GM12878 (cell line): ENCODE results near the gene TSPAN31. TPM values are rescaled to one million over a fixed set of nuclear protein-coding genes. Genes with fewer than 3 reads are reported as not detected.
"Not testable (repeated sequence)": the region's sequence is repeated elsewhere in the genome, so short reads cannot be mapped to it uniquely, and the experiment has no call there.

Source experiments
- ATAC-seq: fragments of 200-7000 bp; cut with Tn5 transposase; 3 replicates; pipeline ENCODE4 v1.9.1; 2020; ENCODE audit warnings: mild to moderate bottlenecking, moderate library complexity
- BruUV-seq: library from RNA; stranded (reverse); fragments of 400-500 nt; replicated peaks from 2 replicates; lab custom pipeline; 2021; lab: Mats Ljungman, UMichigan
- CTCF ChIA-PET: fragments of 300-600 bp; sonication (Branson Sonifier 250); formaldehyde crosslinking; extraction: SDS; loops from one replicate; lab custom pipeline; 2021; ENCODE audit warnings: inconsistent platforms; lab: Yijun Ruan, JAX
- POLR2A ChIA-PET: fragments of 350-600 bp; formaldehyde crosslinking; extraction: SDS; loops from one replicate; lab custom pipeline; 2021; ENCODE audit warnings: inconsistent platforms; lab: Charles Lee
- RAD21 ChIA-PET: fragments of 300-600 bp; sonication (Branson Sonifier 250); formaldehyde crosslinking; loops from one replicate; lab custom pipeline; 2023; ENCODE audit warnings: antibody characterized with exemption; ENCODE audit not compliant: unreplicated experiment; lab: Charles Lee
- SMC1A ChIA-PET: fragments of 300-600 bp; sonication (Branson Sonifier 250); formaldehyde crosslinking; loops from one replicate; lab custom pipeline; 2023; ENCODE audit not compliant: unreplicated experiment, uncharacterized antibody; lab: Charles Lee
- DNase-seq: peaks from one replicate; pipeline ENCODE4 v3.0.0-alpha.2; 2011; ENCODE audit warnings: low read depth, low spot score
- FAIRE-seq: peaks from 3 replicates; lab custom pipeline; 2011; peaks lifted over from hg19 to GRCh38; lab: Jason Lieb, UNC
- H2AFZ ChIP-seq: 2 replicates; pipeline ENCODE4 v1.6.0; 2011; ENCODE audit warnings: low read depth, low read length, control low read depth; ENCODE audit not compliant: control insufficient read depth
- H3K27ac ChIP-seq: 2 replicates; pipeline ENCODE4 v1.5.1; 2011; ENCODE audit warnings: control low read depth; ENCODE audit not compliant: control insufficient read depth, insufficient read depth
- H3K27me3 ChIP-seq, 2 experiments: replicated peaks in 1 of 2; 2 replicates each; pipeline versions ENCODE4 v1.6.0 to v1.6.1; 2011; ENCODE audit warnings: low read length in 1 of 2; ENCODE audit not compliant: control insufficient read depth in 2 of 2, insufficient read depth in 2 of 2
- H3K36me3 ChIP-seq, 2 experiments: 2 replicates each; pipeline ENCODE4 v1.5.1; 2011; ENCODE audit warnings: low read length in 1 of 2; ENCODE audit not compliant: control insufficient read depth in 2 of 2, insufficient read depth in 2 of 2
- H3K4me1 ChIP-seq: 2 replicates; pipeline ENCODE4 v1.6.1; 2011; ENCODE audit warnings: mild to moderate bottlenecking, low read length, moderate library complexity, mixed read lengths; ENCODE audit not compliant: control insufficient read depth, insufficient read depth
- H3K4me2 ChIP-seq: 2 replicates; pipeline ENCODE4 v1.6.0; 2011; ENCODE audit warnings: control low read depth; ENCODE audit not compliant: control insufficient read depth, insufficient read depth
- H3K4me3 ChIP-seq: fragments of 200-600 bp; sonication (generic); 2 replicates; pipeline ENCODE4 v1.5.1; 2016
- H3K79me2 ChIP-seq: 2 replicates; pipeline ENCODE4 v1.6.0; 2011; ENCODE audit warnings: low read length; ENCODE audit not compliant: control insufficient read depth, insufficient read depth
- H3K9ac ChIP-seq: 2 replicates; pipeline ENCODE4 v1.8.0; 2011; ENCODE audit warnings: low read length, control low read depth, mixed read lengths; ENCODE audit not compliant: control insufficient read depth, insufficient read depth
- H3K9me3 ChIP-seq: replicated peaks from 3 replicates; pipeline ENCODE4 v1.5.1; 2011; ENCODE audit warnings: mild to moderate bottlenecking, low read length; ENCODE audit not compliant: control insufficient read depth, insufficient read depth
- H4K20me1 ChIP-seq: 2 replicates; pipeline ENCODE4 v1.6.0; 2011; ENCODE audit not compliant: control insufficient read depth, insufficient read depth
- ATF2 ChIP-seq: IDR thresholded peaks from 2 replicates; pipeline ENCODE4 v1.6.1; 2012; ENCODE audit warnings: low read length, inconsistent platforms
- BCL11A ChIP-seq: IDR thresholded peaks from 2 replicates; pipeline ENCODE4 v1.6.1; 2011; ENCODE audit warnings: low read depth, low read length
- EED ChIP-seq: sonication (generic); IDR thresholded peaks from 2 replicates; pipeline ENCODE4 v1.6.1; 2016; ENCODE audit warnings: antibody characterized with exemption, low read depth
- ELK1 ChIP-seq: IDR thresholded peaks from 2 replicates; pipeline ENCODE4 v1.6.1; 2012; ENCODE audit warnings: low read depth, low read length, improper control_type of control experiment
- MTA3 ChIP-seq: IDR thresholded peaks from 2 replicates; pipeline ENCODE4 v1.6.1; 2012; ENCODE audit warnings: low read length, inconsistent platforms, borderline replicate concordance
- MYC ChIP-seq: IDR thresholded peaks from 2 replicates; pipeline ENCODE4 v1.6.1; 2011; ENCODE audit warnings: mild to moderate bottlenecking, low read length, moderate library complexity, inconsistent platforms; ENCODE audit not compliant: insufficient read depth, insufficient replicate concordance, insufficient read length, severe bottlenecking
- PKNOX1 ChIP-seq: fragments of 450-650 bp; IDR thresholded peaks from 2 replicates; pipeline ENCODE4 v1.6.1; 2016; ENCODE audit warnings: mild to moderate bottlenecking
- RELB ChIP-seq: fragments of 450-650 bp; IDR thresholded peaks from 2 replicates; pipeline ENCODE4 v1.6.1; 2017; ENCODE audit warnings: low read depth, mild to moderate bottlenecking, moderate library complexity
- USF2 ChIP-seq: IDR thresholded peaks from 2 replicates; pipeline ENCODE4 v1.6.1; 2011; ENCODE audit warnings: low read depth, low read length, improper control_type of control experiment, borderline replicate concordance
- WGBS: methylation state at CpG from one replicate; pipeline ENCODE4 v1.1.6; 2016; ENCODE audit warnings: low lambda C conversion rate; ENCODE audit not compliant: insufficient replicate concordance, insufficient coverage; ENCODE audit errors: missing lambda C conversion rate; 5-methylcytosine and 5-hydroxymethylcytosine counted together
- in situ Hi-C: fragments of 300-500 bp; cut with MboI; formaldehyde crosslinking; loops from 9 replicates; pipeline ENCODE4 v1.14.3; 2018; ENCODE audit warnings: mixed read lengths
- intact Hi-C: fragments of 100-400 bp; cut with micrococcal nuclease; formaldehyde crosslinking; loops from one replicate; pipeline ENCODE4 v1.14.2; 2022; ENCODE audit not compliant: unreplicated experiment
- polyA plus RNA-seq, 11 experiments: library from polyadenylated mRNA; depleted of rRNA in 4 of 11; unstranded in 6 of 11; stranded (reverse) in 5 of 11; fragments of >200 nt; fragmentation: Nextera tagmentation in 4 of 11; fragmentation: Illumina TruSeq in 1 of 11; extraction: Ambion mirVana in 4 of 11; extraction: Trizol in 1 of 11; gene quantifications; 1 replicate in 1 of 11; 2 replicates in 10 of 11; pipeline versions ENCODE4 v1.2.1 to v1.2.3, GENCODE V29; 2011 to 2016; ENCODE audit warnings: inconsistent platforms in 2 of 11, missing spikeins in 2 of 11, low read depth in 1 of 11
- total RNA-seq, 4 experiments: library from RNA; depleted of rRNA in 3 of 4; stranded (reverse); fragments of >200 nt in 3 of 4; fragmentation: Illumina TruSeq in 1 of 4; extraction: Trizol in 1 of 4; gene quantifications; 2 replicates each; pipeline versions ENCODE4 v1.2.1 to v1.2.3, GENCODE V29; 2013 to 2021

The TSPAN31 gene
- total and polyA plus RNA-seq, 10 of the 15 experiments (the other 5 are each of a cell fraction or from before 2014, with no cell fraction given): 11.8 to 32.2 (median 24.7) TPM

- BruUV-seq, intact Hi-C loops, H3K4me1 ChIP-seq, H3K4me3 ChIP-seq, H3K79me2 ChIP-seq, H3K9me3 ChIP-seq, DNase-seq, ATAC-seq, FAIRE-seq, SMC1A ChIA-PET, RAD21 ChIA-PET, H2AFZ ChIP-seq, H3K9ac ChIP-seq, H3K27me3 ChIP-seq, in situ Hi-C loops, H3K27ac ChIP-seq, H3K4me2 ChIP-seq, H3K36me3 ChIP-seq, H4K20me1 ChIP-seq: not testable (repeated sequence)
- CTCF ChIA-PET: interaction anchor here (0.7 to 3.0 kb wide), 6 partner anchors 10 to 139 kb away, joined by 3 to 10 read pairs (median 4); no protein-coding TSS in a partner anchor
- POLR2A ChIA-PET: interaction anchor here (0.6 to 1.4 kb wide), 2 partner anchors 18 to 51 kb away, joined by 3 to 8 read pairs; no protein-coding TSS in a partner anchor
- 96% methylated on average over 11 of the region's 11 CpGs for WGBS
Measured at GRCh38 chr12:57774634-57775033, 29.8 kb downstream of the TSPAN31 start.

GRCh38 chr12:57775044-57775443 is 30.2 kb downstream of the TSPAN31 start:
- intact Hi-C loops (no loop called here), in situ Hi-C loops (no loop called here)
- DNase-seq (no peak), ATAC-seq (no peak), FAIRE-seq (no peak)
- Histone ChIP-seq H4K20me1 (no peaks in the 10 kb centered on the region), H2AFZ (no peak overlapping the region), H3K9ac (no peak overlapping the region), H3K27ac (no peak overlapping the region), H3K4me1 (peaks cover 3% of the 10 kb centered on the region), H3K27me3 (no peaks in the 10 kb centered on the region), H3K79me2 (no peaks in the 10 kb centered on the region), H3K36me3 (peaks cover 0 to 4% of the 10 kb centered on the region in 2 experiments; a peak in 1 of 4 replicates), H3K4me2 (no peak overlapping the region), H3K9me3 (no peaks in the 10 kb centered on the region), H3K4me3 (no peak overlapping the region)
- ChIA-PET POLR2A (interaction anchor here (0.6 to 1.4 kb wide), 2 partner anchors 19 to 52 kb away, joined by 3 to 8 read pairs; no protein-coding TSS in a partner anchor), CTCF (interaction anchor here (0.6 to 3.0 kb wide), 7 partner anchors 9 to 108 kb away, joined by 3 to 10 read pairs (median 3); no protein-coding TSS in a partner anchor), RAD21 (interaction anchor here (0.7 kb wide), 1 partner anchor 650 kb away, joined by 3 read pairs; no protein-coding TSS in a partner anchor), SMC1A (interaction anchor here (0.7 kb wide), 1 partner anchor 17 kb away, joined by 3 read pairs; no protein-coding TSS in a partner anchor)
- BruUV-seq: no TSS peak
- WGBS: 100% methylated on average over 1 of the region's 3 CpGs
- no peak for TF ChIP-seq RELB
- TF ChIP-seq PKNOX1: no peak
- no peak for TF ChIP-seq USF2
- no peak for TF ChIP-seq MYC
- TF ChIP-seq BCL11A: no peak
- no peak for TF ChIP-seq ELK1
- no peak for TF ChIP-seq MTA3
- TF ChIP-seq EED: no peak
- TF ChIP-seq ATF2: no peak
